HG03064 (cell line): ENCODE results near the gene WDR77.

Experiments
- ATAC-seq: cut with Tn5 transposase; IDR thresholded peaks from one replicate; pipeline ENCODE4 v1.9.1; 2021; ENCODE audit warnings: low read depth; ENCODE audit not compliant: unreplicated experiment

Gene WDR77

GRCh38 chr1:111441573-111442192 is 7.4 kb downstream of the WDR77 start:
- no peak for ATAC-seq

- ATAC-seq = no peak
Observed at GRCh38 chr1:111439461-111440351, 9.3 kb downstream of the WDR77 start.

- ATAC-seq = no peak
Observed at GRCh38 chr1:111436726-111437125, 12.3 kb downstream of the WDR77 start.

- ATAC-seq = no peak
Observed at GRCh38 chr1:111424281-111424680, 24.8 kb downstream of the WDR77 start.

- ATAC-seq = no peak
Observed at GRCh38 chr1:111422546-111423391, 26.3 kb downstream of the WDR77 start.

- ATAC-seq = no peak
Observed at GRCh38 chr1:111420377-111420776, 28.7 kb downstream of the WDR77 start.

GRCh38 chr1:111419037-111419436 is 30.0 kb downstream of the WDR77 start:
- no peak for ATAC-seq

GRCh38 chr1:111417755-111418154 is 31.3 kb downstream of the WDR77 start:
- ATAC-seq = no peak

- no peak for ATAC-seq
Observed at GRCh38 chr1:111415461-111415860, 33.6 kb downstream of the WDR77 start.

- ATAC-seq = no peak
Observed at GRCh38 chr1:111414756-111415155, 34.3 kb downstream of the WDR77 start.

GRCh38 chr1:111412839-111413238 is 36.2 kb downstream of the WDR77 start:
- no peak for ATAC-seq

GRCh38 chr1:111407301-111407700 is 41.8 kb downstream of the WDR77 start:
- ATAC-seq = no peak

- ATAC-seq = peak; percentile 92
Observed at GRCh38 chr1:111406321-111406768, 42.7 kb downstream of the WDR77 start.

- ATAC-seq = no peak
Observed at GRCh38 chr1:111404588-111404987, 44.5 kb downstream of the WDR77 start.

- ATAC-seq = no peak
Observed at GRCh38 chr1:111402083-111402482, 47.0 kb downstream of the WDR77 start.

- ATAC-seq = no peak
Observed at GRCh38 chr1:111399792-111400610, 49.1 kb downstream of the WDR77 start.

- no peak for ATAC-seq
Observed at GRCh38 chr1:111392460-111392945, 56.6 kb downstream of the WDR77 start.

GRCh38 chr1:111392042-111392441 is 57.0 kb downstream of the WDR77 start:
- no peak for ATAC-seq
